GM12891 (cell line): ENCODE measurements around the gene ENTPD1.

Experiments
- POLR2A ChIP-seq: IDR thresholded peaks from 2 replicates; pipeline ENCODE4 v1.6.1; 2011; ENCODE audit warnings: low read depth, low read length, control low read depth
- POLR2AphosphoS5 ChIP-seq: IDR thresholded peaks from 2 replicates; pipeline ENCODE4 v1.6.1; 2011; ENCODE audit warnings: low read depth, low read length, control low read depth
- POU2F2 ChIP-seq: IDR thresholded peaks from 2 replicates; pipeline ENCODE4 v1.6.1; 2011; ENCODE audit warnings: low read depth, mild to moderate bottlenecking, control low read depth, low read length, moderate library complexity
- SPI1 ChIP-seq: IDR thresholded peaks from 2 replicates; pipeline ENCODE4 v1.6.1; 2011; ENCODE audit warnings: low read depth, low read length, control low read depth
- TAF1 ChIP-seq: IDR thresholded peaks from 2 replicates; pipeline ENCODE4 v1.6.1; 2011; ENCODE audit warnings: low read depth, low read length, control low read depth

- TF ChIP-seq SPI1: no peak
- TF ChIP-seq POLR2A: no peak
- no peak for TF ChIP-seq POLR2AphosphoS5
- no peak for TF ChIP-seq TAF1
- TF ChIP-seq POU2F2: no peak
Measured at GRCh38 chr10:95810198-95810976, 54.4 kb downstream of the ENTPD1 start.
